HG02571 (cell line): ENCODE data around the gene MLC1.

Experiments
- ATAC-seq: cut with Tn5 transposase; IDR thresholded peaks from one replicate; pipeline ENCODE4 v1.9.1; 2021; ENCODE audit warnings: mild to moderate bottlenecking, moderate library complexity; ENCODE audit not compliant: unreplicated experiment

Gene MLC1

DNA sequence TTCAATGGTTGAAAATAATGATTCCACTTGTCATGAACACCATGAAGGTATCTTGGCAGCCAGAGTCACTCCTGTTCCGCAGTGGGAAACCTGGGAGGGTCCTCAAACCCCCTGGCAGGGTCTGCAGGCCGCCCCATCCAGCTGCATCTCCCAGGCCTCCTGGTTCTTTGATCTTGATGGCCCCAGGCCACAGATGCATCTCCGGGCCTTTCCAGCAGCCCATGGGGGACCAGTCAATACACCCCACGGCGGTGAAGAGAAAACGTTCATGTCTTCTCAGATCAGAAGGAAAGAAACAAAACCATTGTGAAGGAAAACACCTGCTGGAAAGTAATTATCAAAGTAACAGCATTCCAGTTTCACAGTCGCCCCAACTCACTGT is 25.4 kb downstream of the MLC1 start:
- no peak for ATAC-seq

DNA sequence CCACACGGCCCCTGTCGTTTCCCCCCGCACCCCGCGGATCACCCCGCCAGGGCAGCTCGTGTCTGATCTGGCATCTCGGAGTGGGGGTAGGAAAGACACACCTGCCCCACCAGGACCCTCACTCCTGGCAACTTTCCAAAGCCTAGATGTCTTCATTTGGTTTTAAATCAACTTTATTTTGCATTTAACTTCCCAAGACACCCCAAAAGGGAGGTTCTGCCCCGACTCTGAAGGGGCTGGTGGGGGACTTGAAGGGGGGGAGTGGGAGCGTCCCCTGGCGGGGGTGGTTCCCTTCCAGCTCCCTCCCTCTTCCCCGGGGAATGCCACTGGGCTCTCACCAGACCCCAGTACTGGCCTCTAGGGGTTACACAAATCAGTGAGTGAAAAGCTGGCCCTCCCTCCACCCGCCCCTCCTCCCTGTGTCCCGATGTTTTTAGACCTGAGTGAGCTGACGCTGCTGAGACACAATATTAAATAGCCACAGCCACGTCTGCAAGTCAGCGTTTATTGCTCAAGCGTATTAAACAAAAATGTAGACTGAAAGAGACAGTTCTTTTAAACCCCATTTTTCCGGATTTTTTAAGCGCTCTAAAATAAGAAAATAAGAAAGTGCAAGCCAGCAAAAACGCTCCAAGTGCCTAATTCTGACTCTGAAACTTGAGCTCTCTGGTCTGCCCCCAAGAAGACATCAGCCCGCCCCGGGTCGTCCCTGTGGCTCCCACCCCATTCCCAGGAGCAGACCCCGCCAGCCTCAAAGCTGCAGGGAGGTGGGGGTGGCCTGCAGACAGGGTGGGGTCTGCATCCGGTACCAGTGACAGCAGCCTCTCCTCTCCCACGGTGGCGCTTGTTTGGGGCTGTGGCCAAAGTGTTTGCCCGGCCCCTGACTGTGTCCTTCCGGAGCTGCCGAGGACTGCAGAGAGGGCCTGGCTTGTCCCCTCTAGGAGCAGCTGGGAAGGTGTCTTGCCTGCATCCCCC is 26.0 kb downstream of the MLC1 start:
- ATAC-seq = no peak

DNA sequence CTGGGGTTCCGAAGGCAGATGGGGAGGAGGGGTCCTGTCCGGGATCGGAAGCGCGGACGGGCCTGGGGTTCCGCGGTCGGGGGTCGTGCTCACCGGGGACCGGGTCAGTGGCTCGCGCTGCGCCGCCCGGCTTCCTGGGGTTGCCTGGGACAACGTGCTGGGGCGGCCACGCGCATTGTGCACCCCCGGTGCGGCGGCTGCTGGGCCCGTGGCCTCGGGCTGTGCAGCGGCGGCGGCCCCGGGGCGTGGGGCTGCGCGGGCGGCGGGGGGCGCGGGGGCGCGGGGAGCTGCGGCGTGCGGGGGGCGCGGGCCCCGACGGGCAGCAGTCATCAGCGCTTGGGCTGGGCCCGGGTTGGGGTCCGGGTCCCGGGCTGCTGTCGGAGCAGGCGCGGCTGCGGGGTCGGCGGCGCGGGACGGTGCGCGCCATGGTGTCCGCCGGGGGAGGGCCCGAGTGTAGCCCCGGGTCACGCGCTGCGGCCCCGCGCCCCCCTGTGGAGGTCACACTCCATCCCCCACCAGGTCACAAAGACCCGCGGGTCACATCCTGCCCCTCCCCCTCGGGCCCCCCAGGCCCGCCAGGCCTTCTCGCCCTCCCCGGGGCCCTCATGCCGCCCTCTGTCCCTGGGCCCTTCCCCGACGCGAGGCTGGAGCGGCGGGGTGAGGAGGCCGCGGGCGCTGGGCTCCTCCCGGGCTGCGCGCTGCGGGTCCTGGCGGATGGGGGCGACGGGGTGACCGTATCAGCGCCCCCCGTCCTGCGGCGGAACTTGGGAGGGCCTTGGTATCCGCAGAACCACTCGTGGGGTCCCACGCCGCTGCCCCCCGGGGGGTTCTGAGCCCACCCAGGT is 26.9 kb downstream of the MLC1 start, which contains the start of gene TTLL8:
Gene TTLL8 (minus strand): TSS at position 238 of the 845 bp plus-strand sequence.
- ATAC-seq = no peak

DNA sequence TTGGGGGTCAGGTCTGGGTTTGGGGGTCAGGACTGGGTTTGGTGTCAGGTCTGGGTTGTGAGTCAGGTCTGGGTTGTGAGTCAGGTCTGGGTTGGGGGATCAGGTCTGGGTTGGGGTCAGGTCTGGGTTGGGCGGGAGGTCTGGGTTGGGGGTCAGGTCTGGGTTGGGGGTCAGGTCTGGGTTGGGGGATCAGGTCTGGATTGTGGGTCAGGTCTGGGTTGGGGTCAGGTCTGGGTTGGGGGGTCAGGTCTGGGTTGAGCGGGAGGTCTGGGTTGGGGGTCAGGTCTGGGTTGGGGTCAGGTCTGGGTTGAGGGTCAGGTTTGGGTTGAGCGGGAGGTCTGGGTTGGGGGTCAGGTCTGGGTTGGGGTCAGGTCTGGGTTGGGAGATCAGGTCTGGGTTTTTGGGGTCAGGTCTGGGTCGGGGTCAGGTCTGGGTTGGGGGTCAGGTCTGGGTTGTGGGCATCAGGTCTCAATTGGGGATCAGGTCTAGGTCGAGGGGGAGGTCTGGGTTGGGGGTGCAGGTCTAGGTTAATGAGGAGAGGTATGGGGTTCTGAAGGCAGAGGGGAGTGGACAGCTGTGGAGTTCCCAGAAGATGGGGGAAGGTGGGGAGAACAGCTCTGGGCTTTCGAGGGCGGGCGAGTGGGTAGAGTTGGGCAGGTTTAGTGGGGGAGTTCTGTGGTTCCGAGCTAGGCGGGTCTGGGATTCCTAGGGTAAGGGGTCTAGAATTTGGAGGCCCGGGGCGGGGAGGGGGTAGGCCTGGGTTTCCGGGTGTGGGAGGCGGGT is 27.8 kb downstream of the MLC1 start:
- no peak for ATAC-seq

GRCh38 chr22:50056214-50056972 is 28.8 kb downstream of the MLC1 start:
- no peak for ATAC-seq

GRCh38 chr22:50053861-50054260 is 31.4 kb downstream of the MLC1 start:
- no peak for ATAC-seq

DNA sequence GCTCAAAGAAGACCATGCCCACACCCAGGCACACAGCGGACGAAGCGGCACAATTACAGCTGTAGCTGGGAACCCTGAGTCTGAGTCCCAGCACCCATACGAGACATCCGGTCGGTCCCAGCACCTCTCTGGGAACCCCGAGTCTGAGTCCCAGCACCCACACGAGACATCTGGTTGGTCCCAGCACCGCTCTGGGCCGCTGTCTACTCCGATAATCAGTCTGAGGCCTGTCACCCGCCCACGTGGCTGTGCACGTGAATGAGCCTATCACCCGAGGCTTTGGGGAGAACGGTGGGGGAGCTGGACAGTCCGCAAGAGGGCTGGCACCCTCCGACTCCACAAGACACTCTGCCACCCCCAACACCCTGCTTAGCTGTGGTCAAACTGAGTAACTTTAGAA is 33.3 kb downstream of the MLC1 start:
- no peak for ATAC-seq

DNA sequence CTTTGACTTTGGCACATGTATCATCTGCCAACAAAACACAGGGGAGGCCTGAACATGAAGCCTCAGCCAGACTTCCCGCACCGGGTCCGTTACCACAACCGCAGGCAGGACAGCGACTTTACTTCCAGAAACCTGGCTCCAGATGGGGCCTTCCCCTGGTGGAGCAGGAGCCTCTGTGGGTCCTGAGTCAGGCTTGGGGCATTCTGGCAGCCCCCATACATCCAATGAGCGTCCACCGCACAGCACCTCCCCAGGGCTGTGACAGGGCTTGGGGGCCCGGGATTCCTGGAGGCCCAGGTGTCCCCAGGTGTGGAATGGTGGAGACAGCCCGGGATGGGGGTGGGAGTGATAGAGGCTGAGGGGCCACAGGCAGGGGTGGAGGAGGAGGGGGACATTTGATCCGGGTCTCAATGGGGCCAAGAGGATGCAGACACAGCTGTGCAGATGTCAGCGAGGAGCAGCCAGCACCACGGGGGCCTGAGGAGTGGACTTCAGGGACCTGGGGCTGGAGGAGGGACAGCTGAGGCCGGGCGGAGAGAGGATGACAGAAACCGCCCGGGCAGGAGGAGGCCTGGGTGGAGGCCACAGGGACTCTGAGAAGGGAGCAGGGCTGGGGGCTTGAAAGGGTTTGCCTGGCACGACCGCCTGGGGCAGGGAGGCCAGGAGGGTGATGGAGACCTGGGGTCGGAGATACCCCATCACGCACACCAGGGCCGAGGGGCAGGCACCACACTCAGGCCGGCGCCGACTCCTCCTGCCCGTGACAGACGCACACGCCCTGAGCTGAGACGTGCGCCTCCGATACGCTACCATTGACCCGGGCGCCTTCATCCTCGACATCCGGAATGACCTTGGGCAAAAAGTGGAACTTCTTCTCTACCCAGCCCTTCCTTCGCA is 35.7 kb downstream of the MLC1 start:
- no peak for ATAC-seq

- no peak for ATAC-seq
Measured at GRCh38 chr22:50048836-50049235, 36.4 kb downstream of the MLC1 start.

- ATAC-seq = no peak
Measured at GRCh38 chr22:50048061-50048765, 37.0 kb downstream of the MLC1 start.

DNA sequence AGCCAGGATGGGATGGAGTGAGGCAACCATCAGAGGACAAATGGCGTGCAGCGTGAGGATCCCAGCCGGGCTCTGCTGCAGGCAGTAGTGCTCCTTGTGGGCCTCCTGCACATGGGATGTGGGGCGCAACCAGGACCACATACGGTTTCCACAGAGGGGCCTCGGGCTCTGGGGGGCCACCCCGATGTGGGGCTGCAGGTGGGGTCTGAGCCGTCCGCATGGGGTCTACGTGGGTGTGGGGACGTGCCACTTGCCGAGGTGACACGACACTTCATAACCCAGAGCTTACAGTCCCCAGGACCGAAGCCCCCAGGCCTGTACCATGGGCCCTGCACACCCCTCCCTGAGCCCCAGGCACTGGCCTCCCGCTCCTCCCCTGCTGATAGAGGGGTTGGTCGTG is 37.9 kb downstream of the MLC1 start:
- ATAC-seq = no peak

DNA sequence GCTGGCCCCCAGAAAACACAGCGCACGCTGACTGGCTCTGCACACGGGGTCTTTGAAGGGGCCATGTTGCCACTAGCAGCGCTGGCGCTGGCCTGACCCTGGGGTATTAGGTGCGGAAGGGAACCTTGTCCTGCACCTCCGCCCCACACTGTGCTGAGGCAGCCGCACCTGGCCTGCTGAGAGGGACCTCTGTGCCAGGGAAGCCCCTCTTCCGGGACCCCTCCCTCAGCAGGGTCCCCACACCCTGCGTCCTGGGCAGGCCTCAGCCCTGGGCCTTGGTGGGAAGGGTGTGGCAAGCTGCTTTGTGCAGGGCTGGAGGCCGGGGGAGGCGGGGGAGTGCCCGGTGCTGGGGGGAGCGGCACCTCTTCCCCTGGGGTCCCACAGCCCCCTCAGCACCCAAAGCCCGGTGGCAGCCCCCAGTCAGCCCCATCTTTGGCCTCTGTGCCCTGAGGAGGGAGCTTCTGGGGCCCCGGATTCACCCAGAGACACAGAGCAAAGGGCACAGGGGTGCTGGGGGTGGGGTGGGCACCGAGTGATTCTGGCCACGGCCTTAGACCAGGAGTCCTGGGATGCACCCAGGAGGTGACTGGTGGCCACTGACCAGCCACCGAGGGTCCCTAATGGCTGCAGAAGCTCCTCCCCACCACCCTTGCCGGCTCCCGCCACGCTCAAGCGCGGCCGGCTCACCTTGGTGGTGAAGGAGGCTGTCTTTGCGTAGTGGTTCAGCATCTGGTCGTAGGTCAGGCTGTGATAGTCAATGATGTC is 38.6 kb downstream of the MLC1 start:
- ATAC-seq = no peak

GRCh38 chr22:50046019-50046415 is 39.2 kb downstream of the MLC1 start:
- no peak for ATAC-seq

DNA sequence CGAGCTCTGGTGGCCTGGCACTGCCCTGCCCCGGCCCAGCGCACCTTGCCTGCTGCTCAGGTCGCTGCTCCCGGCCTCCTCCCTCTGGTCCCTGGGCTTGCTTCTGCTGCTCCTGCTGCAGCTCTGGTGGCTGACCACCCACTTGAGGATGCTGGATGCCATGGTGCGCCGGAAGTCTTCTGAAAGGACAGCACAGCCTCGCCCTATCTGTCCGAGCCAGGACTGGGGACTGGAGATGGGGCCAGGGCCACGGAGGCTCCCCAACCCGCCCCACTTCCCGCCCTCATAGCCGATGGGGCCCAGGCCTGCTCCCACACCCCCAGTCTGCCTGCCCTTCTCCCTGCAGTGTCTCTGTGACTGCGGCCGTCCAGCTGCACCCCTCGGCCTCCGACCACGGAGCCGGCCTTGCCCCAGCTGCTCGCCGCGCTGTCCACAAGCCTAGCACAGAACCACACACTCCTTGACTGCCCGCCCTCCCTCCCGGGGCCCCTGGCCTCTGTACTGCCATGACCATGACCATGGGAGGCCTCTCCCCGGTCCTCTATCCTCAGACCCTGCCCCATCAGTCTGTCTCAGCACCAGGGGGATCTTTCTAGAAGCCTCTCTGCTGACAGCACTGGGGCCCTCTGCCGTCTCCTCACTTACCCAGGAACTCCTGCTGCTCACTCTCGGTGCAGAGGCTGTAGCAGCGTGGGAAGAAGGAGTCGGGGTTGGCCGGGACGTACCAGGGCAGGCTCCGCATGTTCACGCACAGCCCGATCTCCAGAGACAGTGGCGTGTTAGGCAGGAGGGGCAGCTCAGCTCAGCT is 39.8 kb downstream of the MLC1 start:
- ATAC-seq = no peak

DNA sequence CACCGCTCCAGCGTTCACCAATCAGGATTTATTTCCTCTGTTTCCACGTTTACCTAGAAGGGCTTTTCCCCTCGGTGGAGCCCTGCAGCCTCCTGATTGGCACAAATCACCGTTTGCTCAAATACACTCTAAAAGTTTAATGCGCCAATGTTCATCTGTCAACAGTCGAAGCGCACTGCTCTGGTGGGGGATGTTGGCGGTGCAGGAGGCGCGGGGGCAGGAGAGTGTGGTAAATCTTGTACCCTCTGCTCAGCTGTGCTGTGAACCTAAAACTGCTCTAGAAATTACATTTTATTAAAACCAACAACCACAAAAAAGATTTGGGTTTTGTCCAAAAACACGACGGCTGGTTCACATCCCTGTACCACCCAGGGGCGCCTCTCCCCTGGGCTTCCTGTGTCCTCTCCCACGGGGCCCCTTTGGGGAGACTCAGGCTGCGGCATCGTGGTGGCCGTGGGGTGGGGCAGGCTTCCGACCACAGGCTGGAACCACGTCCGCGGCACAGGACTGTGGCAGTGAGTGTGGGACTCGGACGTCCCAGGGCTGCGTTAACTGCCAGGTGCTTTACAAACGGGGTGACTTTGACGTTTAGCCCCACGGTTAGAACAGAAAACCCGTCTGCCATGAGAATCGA is 40.6 kb downstream of the MLC1 start:
- ATAC-seq = no peak

GRCh38 chr22:50041361-50042065 is 43.7 kb downstream of the MLC1 start:
- ATAC-seq = no peak
